ENCODE results near the gene MYO9B.
"Not testable (repeated sequence)": the region's sequence is repeated elsewhere in the genome, so short reads cannot be mapped to it uniquely, and the experiment has no call there.

MYO9B gene

GRCh38 chr19:17097593-17098126 lies 22.1 kb downstream of the MYO9B start:
- H3K36me3 ChIP-seq (ENCODE audit: control insufficient read depth, low read depth, low read length): peaks cover 11% of the 10 kb centered on the region
- no peak overlapping the region for H3K9ac ChIP-seq (ENCODE audit: low read length)
- H3K9me3 ChIP-seq (ENCODE audit: control insufficient read depth, low read depth, low read length): no peaks in the 10 kb centered on the region
- no peak overlapping the region for H3K4me3 ChIP-seq (ENCODE audit: low read length)
- H3K27me3 ChIP-seq (ENCODE audit: control insufficient read depth, insufficient read depth, low read length): no peaks in the 10 kb centered on the region
- H3K27ac ChIP-seq (ENCODE audit: low read length): no peak overlapping the region
- H3K4me1 ChIP-seq (ENCODE audit: control insufficient read depth, low read depth, low read length): no peaks in the 10 kb centered on the region

- H3K9me3 ChIP-seq (ENCODE audit: control insufficient read depth, low read depth, low read length): no peaks in the 10 kb centered on the region
- no peak overlapping the region for H3K27ac ChIP-seq (ENCODE audit: low read length)
- H3K36me3 ChIP-seq (ENCODE audit: control insufficient read depth, low read depth, low read length): peaks cover 11% of the 10 kb centered on the region
- H3K4me3 ChIP-seq (ENCODE audit: low read length): no peak overlapping the region
- H3K4me1 ChIP-seq (ENCODE audit: control insufficient read depth, low read depth, low read length): no peaks in the 10 kb centered on the region
- H3K9ac ChIP-seq (ENCODE audit: low read length): no peak overlapping the region
- no peaks in the 10 kb centered on the region for H3K27me3 ChIP-seq (ENCODE audit: control insufficient read depth, insufficient read depth, low read length)
These were observed 22.7 kb downstream of the MYO9B start for GRCh38 chr19:17098326-17098725.

- Histone ChIP-seq H3K27ac (ENCODE audit: low read length) (no peak overlapping the region), H3K9me3 (ENCODE audit: control insufficient read depth, low read depth, low read length) (no peaks in the 10 kb centered on the region), H3K9ac (ENCODE audit: low read length) (no peak overlapping the region), H3K27me3 (ENCODE audit: control insufficient read depth, insufficient read depth, low read length) (no peaks in the 10 kb centered on the region), H3K4me3 (ENCODE audit: low read length) (no peak overlapping the region), H3K4me1 (ENCODE audit: control insufficient read depth, low read depth, low read length) (no peaks in the 10 kb centered on the region), H3K36me3 (ENCODE audit: control insufficient read depth, low read depth, low read length) (peaks cover 11% of the 10 kb centered on the region)
These were observed 26.4 kb downstream of the MYO9B start for GRCh38 chr19:17101686-17102628.

GRCh38 chr19:17103177-17103576 lies 27.6 kb downstream of the MYO9B start:
- H3K9ac ChIP-seq (ENCODE audit: low read length): no peak overlapping the region
- H3K4me3 ChIP-seq (ENCODE audit: low read length): no peak overlapping the region
- H3K36me3 ChIP-seq (ENCODE audit: control insufficient read depth, low read depth, low read length): peaks cover 11% of the 10 kb centered on the region

GRCh38 chr19:17104679-17105078 lies 29.1 kb downstream of the MYO9B start:
- Histone ChIP-seq H3K27ac (ENCODE audit: low read length) (no peak overlapping the region), H3K4me3 (ENCODE audit: low read length) (no peak overlapping the region), H3K9me3 (ENCODE audit: control insufficient read depth, low read depth, low read length) (no peaks in the 10 kb centered on the region), H3K4me1 (ENCODE audit: control insufficient read depth, low read depth, low read length) (no peaks in the 10 kb centered on the region), H3K36me3 (ENCODE audit: control insufficient read depth, low read depth, low read length) (peaks cover 11% of the 10 kb centered on the region), H3K27me3 (ENCODE audit: control insufficient read depth, insufficient read depth, low read length) (no peaks in the 10 kb centered on the region), H3K9ac (ENCODE audit: low read length) (no peak overlapping the region)

More at GRCh38 chr19:17103177-17103576, 27.6 kb downstream of the MYO9B start:
- H3K9me3 ChIP-seq (ENCODE audit: control insufficient read depth, low read depth, low read length): no peaks in the 10 kb centered on the region
- no peaks in the 10 kb centered on the region for H3K27me3 ChIP-seq (ENCODE audit: control insufficient read depth, insufficient read depth, low read length)
- no peaks in the 10 kb centered on the region for H3K4me1 ChIP-seq (ENCODE audit: control insufficient read depth, low read depth, low read length)
- no peak overlapping the region for H3K27ac ChIP-seq (ENCODE audit: low read length)

- H3K36me3 ChIP-seq (ENCODE audit: control insufficient read depth, low read depth, low read length): peaks cover 11% of the 10 kb centered on the region
- H3K27me3 ChIP-seq (ENCODE audit: control insufficient read depth, insufficient read depth, low read length): no peaks in the 10 kb centered on the region
- no peak overlapping the region for H3K27ac ChIP-seq (ENCODE audit: low read length)
- H3K4me3 ChIP-seq (ENCODE audit: low read length): no peak overlapping the region
- H3K9ac ChIP-seq (ENCODE audit: low read length): no peak overlapping the region
- no peaks in the 10 kb centered on the region for H3K9me3 ChIP-seq (ENCODE audit: control insufficient read depth, low read depth, low read length)
- H3K4me1 ChIP-seq (ENCODE audit: control insufficient read depth, low read depth, low read length): no peaks in the 10 kb centered on the region
These were observed 30.0 kb downstream of the MYO9B start for GRCh38 chr19:17105556-17105955.

- H3K27ac ChIP-seq (ENCODE audit: low read length); H3K9me3 ChIP-seq (ENCODE audit: control insufficient read depth, low read depth, low read length); H3K36me3 ChIP-seq (ENCODE audit: control insufficient read depth, low read depth, low read length); H3K4me3 ChIP-seq (ENCODE audit: low read length); H3K27me3 ChIP-seq (ENCODE audit: control insufficient read depth, insufficient read depth, low read length); H3K4me1 ChIP-seq (ENCODE audit: control insufficient read depth, low read depth, low read length); H3K9ac ChIP-seq (ENCODE audit: low read length): not testable (repeated sequence)
These were observed 31.4 kb downstream of the MYO9B start for GRCh38 chr19:17106964-17107363.

- H3K9me3 ChIP-seq (ENCODE audit: control insufficient read depth, low read depth, low read length): no peaks in the 10 kb centered on the region
- H3K4me1 ChIP-seq (ENCODE audit: control insufficient read depth, low read depth, low read length): no peaks in the 10 kb centered on the region
- H3K27ac ChIP-seq (ENCODE audit: low read length): no peak overlapping the region
- no peak overlapping the region for H3K4me3 ChIP-seq (ENCODE audit: low read length)
- no peak overlapping the region for H3K9ac ChIP-seq (ENCODE audit: low read length)
- H3K36me3 ChIP-seq (ENCODE audit: control insufficient read depth, low read depth, low read length): no peaks in the 10 kb centered on the region
- H3K27me3 ChIP-seq (ENCODE audit: control insufficient read depth, insufficient read depth, low read length): no peaks in the 10 kb centered on the region
These were observed 32.2 kb downstream of the MYO9B start for GRCh38 chr19:17107546-17108452.

- no peaks in the 10 kb centered on the region for H3K4me1 ChIP-seq (ENCODE audit: control insufficient read depth, low read depth, low read length)
- H3K36me3 ChIP-seq (ENCODE audit: control insufficient read depth, low read depth, low read length): no peaks in the 10 kb centered on the region
- H3K9ac ChIP-seq (ENCODE audit: low read length): no peak overlapping the region
- H3K27me3 ChIP-seq (ENCODE audit: control insufficient read depth, insufficient read depth, low read length): no peaks in the 10 kb centered on the region
- H3K4me3 ChIP-seq (ENCODE audit: low read length): no peak overlapping the region
- H3K9me3 ChIP-seq (ENCODE audit: control insufficient read depth, low read depth, low read length): no peaks in the 10 kb centered on the region
- H3K27ac ChIP-seq (ENCODE audit: low read length): no peak overlapping the region
These were observed 32.8 kb downstream of the MYO9B start for GRCh38 chr19:17108453-17108784.

GRCh38 chr19:17109300-17109699 lies 33.7 kb downstream of the MYO9B start:
- H3K9me3 ChIP-seq (ENCODE audit: control insufficient read depth, low read depth, low read length): no peaks in the 10 kb centered on the region
- peaks cover 7% of the 10 kb centered on the region for H3K4me1 ChIP-seq (ENCODE audit: control insufficient read depth, low read depth, low read length)
- H3K4me3 ChIP-seq (ENCODE audit: low read length): no peak overlapping the region
- no peak overlapping the region for H3K9ac ChIP-seq (ENCODE audit: low read length)
- no peaks in the 10 kb centered on the region for H3K36me3 ChIP-seq (ENCODE audit: control insufficient read depth, low read depth, low read length)
- no peaks in the 10 kb centered on the region for H3K27me3 ChIP-seq (ENCODE audit: control insufficient read depth, insufficient read depth, low read length)
- no peak overlapping the region for H3K27ac ChIP-seq (ENCODE audit: low read length)

GRCh38 chr19:17109962-17110598 lies 34.5 kb downstream of the MYO9B start:
- Histone ChIP-seq H3K9ac (ENCODE audit: low read length) (no peak overlapping the region), H3K27ac (ENCODE audit: low read length) (no peak overlapping the region), H3K4me1 (ENCODE audit: control insufficient read depth, low read depth, low read length) (peaks cover 8% of the 10 kb centered on the region)

More at GRCh38 chr19:17109962-17110598, 34.5 kb downstream of the MYO9B start:
- no peaks in the 10 kb centered on the region for H3K9me3 ChIP-seq (ENCODE audit: control insufficient read depth, low read depth, low read length)
- no peaks in the 10 kb centered on the region for H3K27me3 ChIP-seq (ENCODE audit: control insufficient read depth, insufficient read depth, low read length)
- H3K36me3 ChIP-seq (ENCODE audit: control insufficient read depth, low read depth, low read length): no peaks in the 10 kb centered on the region
- H3K4me3 ChIP-seq (ENCODE audit: low read length): no peak overlapping the region

Data from iPS-18a (cell line).